ENCODE measurements around the gene PGBD2. TPM values are rescaled to one million over a fixed set of nuclear protein-coding genes. Genes with fewer than 3 reads are reported as not detected.

The PGBD2 gene
- total RNA-seq, 1 experiment from 2014 or later, result 7.0 TPM

DNA sequence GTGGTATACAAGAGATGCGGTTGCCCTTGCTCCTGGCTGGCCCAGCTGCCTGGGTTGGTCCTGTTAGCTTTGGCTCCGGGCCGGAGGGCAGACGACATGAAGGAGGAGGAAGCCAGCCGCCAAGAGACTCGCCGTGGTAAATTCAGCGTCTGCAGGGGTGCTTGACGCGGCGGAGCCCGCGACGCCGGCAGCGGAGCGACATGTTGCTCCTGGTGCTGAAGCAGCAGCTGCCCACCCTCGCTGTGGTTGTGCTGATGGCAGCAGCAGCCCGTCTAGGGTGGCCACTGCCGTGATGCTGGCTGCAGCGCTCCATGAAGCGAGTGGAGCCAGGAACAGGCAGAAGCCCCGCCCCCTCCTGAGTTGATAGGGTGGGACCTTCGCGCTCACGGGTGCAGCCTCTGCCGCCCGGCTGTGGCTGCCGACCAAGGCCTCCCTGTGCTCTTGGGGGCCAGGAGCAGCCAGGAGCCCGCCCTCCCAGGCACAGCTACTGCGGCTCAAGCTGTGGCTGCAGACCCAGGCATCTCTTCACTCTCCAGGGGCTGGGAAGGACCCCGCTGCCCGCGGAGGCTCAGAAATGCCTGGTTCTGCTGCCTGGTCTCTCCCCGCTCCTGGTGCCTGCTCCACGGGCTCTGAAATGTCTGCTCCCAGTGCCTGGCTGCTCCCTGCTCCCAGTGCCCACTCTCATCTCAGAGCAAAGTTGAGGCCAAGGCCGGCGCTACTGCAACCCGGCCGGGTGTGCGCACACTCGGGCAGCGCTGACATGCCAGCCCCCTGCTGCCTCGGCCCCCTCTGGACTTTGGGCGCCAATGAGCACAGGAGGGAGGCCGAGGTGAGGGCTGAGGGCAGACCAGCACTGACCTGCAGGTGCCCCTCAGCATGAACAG is 42.8 kb upstream of the PGBD2 start:
- H3K4me3 Mint-ChIP-seq (ENCODE audit: unreplicated experiment), result peak overlapping the region; percentile 67
- no peaks in the 10 kb centered on the region for H3K9me3 Mint-ChIP-seq (ENCODE audit: unreplicated experiment)
- peaks cover 14% of the 10 kb centered on the region for H3K36me3 Mint-ChIP-seq (ENCODE audit: insufficient read depth, unreplicated experiment)
- peaks cover 16% of the 10 kb centered on the region for H3K4me1 Mint-ChIP-seq (ENCODE audit: low read depth, unreplicated experiment)
- TF ChIP-seq, protein P1, sequence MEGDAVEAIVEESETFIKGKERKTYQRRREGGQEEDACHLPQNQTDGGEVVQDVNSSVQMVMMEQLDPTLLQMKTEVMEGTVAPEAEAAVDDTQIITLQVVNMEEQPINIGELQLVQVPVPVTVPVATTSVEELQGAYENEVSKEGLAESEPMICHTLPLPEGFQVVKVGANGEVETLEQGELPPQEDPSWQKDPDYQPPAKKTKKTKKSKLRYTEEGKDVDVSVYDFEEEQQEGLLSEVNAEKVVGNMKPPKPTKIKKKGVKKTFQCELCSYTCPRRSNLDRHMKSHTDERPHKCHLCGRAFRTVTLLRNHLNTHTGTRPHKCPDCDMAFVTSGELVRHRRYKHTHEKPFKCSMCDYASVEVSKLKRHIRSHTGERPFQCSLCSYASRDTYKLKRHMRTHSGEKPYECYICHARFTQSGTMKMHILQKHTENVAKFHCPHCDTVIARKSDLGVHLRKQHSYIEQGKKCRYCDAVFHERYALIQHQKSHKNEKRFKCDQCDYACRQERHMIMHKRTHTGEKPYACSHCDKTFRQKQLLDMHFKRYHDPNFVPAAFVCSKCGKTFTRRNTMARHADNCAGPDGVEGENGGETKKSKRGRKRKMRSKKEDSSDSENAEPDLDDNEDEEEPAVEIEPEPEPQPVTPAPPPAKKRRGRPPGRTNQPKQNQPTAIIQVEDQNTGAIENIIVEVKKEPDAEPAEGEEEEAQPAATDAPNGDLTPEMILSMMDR (IDR thresholded peaks at IDR 0.05; ENCODE audit: insufficient read depth in 1 of 2, low read depth in 1 of 2, low read length in 1 of 2, severe bottlenecking in 1 of 2, unreplicated experiment in 1 of 2), result no peak
- H3K27ac Mint-ChIP-seq (ENCODE audit: unreplicated experiment), result no peak overlapping the region
- no peaks in the 10 kb centered on the region for H3K27me3 Mint-ChIP-seq (ENCODE audit: insufficient read depth, unreplicated experiment)
- Histone ChIP-seq H3K4me1 (peaks cover 15% of the 10 kb centered on the region), H3K9me3 (no peaks in the 10 kb centered on the region), H3K36me3 (ENCODE audit: control insufficient read depth, insufficient read depth, low read length) (no peaks in the 10 kb centered on the region), H3K27me3 (replicated peaks; ENCODE audit: control insufficient read depth, insufficient read depth, low read length) (no peaks in the 10 kb centered on the region), H3K4me3 (ENCODE audit: low read depth, low read length) (peak overlapping the region; percentile 51)
- POLR2A ChIA-PET, result no interaction called here
- BruUV-seq (replicated peaks), result no TSS peak
- intact Hi-C loops (cut with micrococcal nuclease; ENCODE audit: unreplicated experiment), result loop anchor here (1.0 kb wide), 3 partner anchors 10 to 43 kb away; partner anchors contain the start of genes PGBD2 and ZNF672
- peak; percentile 81 to 84 for DNase-seq
- CTCF ChIA-PET, result no interaction called here

DNA sequence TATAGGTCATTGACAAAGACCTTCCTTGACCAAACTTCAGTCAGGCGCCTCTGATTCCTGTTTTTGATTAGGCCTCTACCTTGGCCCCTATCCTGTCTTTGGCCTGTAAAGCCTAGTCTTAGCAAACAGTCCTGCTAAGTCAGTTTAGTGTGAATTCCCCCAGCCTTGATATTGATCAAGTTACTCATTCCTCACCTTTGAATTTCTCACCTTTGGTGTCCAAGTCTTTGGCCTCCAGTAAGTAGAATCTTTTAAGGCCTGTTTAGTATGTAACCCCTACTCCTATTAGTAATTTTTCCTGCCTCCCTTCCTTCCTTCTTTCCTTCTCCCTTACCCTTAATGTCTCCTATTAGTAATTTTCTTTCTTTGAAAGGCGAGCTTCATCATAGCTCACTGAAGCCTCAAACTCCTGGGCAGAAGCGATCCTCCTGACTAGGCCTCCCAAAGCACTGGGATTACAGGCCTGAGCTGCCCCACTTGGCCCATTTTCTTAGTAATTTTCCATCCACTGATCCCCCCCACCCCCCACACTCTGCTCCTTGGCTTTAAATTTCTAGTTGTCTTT is 34.1 kb upstream of the PGBD2 start:
- no peak for DNase-seq
- Histone ChIP-seq H3K36me3 (ENCODE audit: control insufficient read depth, insufficient read depth, low read length) (no peaks in the 10 kb centered on the region), H3K4me1 (peaks cover 6% of the 10 kb centered on the region; the same call in 1 of the 2 replicates), H3K9me3 (no peaks in the 10 kb centered on the region), H3K4me3 (ENCODE audit: low read depth, low read length) (peak overlapping the region; percentile 12; the same call in 1 of the 2 replicates), H3K27me3 (replicated peaks; ENCODE audit: control insufficient read depth, insufficient read depth, low read length) (no peaks in the 10 kb centered on the region)
- TF ChIP-seq, protein P1 (IDR thresholded peaks at IDR 0.05; ENCODE audit: insufficient read depth in 1 of 2, low read depth in 1 of 2, low read length in 1 of 2, severe bottlenecking in 1 of 2, unreplicated experiment in 1 of 2), result no peak
- Mint-ChIP-seq H3K4me1 (ENCODE audit: low read depth, unreplicated experiment) (peaks cover 25% of the 10 kb centered on the region), H3K27me3 (ENCODE audit: insufficient read depth, unreplicated experiment) (peaks cover 4% of the 10 kb centered on the region), H3K27ac (ENCODE audit: unreplicated experiment) (peak overlapping the region; percentile 95), H3K9me3 (ENCODE audit: unreplicated experiment) (no peaks in the 10 kb centered on the region), H3K4me3 (ENCODE audit: unreplicated experiment) (peak overlapping the region; percentile 98), H3K36me3 (ENCODE audit: insufficient read depth, unreplicated experiment) (peaks cover 30% of the 10 kb centered on the region)
- BruUV-seq (replicated peaks), result no TSS peak
- ChIA-PET POLR2A (interaction anchor here (3.2 kb wide), 1 partner anchor 34 kb away, joined by 15 read pairs; the partner anchor contains the start of gene ZNF672), CTCF (no interaction called here)
- intact Hi-C loops (cut with micrococcal nuclease; ENCODE audit: unreplicated experiment), result no loop called here

DNA sequence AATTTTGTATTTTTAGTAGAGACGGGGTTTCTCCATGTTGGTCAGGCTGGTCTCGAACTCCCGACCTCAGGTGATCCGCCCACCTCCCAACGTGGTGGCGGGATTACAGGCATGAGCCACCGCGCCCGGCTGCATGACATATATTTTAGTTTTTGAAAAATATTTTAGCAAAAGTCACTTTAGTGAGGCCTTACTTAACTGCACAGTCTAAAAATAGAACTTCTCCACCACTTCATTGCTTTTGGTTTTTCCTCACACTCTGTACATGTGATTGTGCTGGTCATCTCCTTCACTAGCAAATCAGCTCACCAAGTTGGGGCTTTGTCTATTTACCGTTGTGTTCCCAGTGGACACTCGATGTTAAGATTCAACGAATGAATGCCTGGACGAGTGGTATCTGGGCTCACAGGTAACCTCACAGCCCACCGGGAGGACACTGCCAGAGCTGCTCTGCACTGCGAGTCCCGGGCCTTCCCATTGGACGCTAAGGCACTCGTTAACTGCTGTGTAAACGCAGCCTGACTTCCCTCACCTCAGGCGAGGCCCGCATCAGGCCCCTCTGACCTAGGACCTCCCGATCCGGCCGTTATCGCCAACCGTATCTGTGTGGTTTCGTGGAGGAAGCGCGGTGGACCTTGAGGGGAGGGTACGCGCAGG is 33.2 kb upstream of the PGBD2 start:
- no peaks in the 10 kb centered on the region for H3K9me3 ChIP-seq
- no TSS peak for BruUV-seq (replicated peaks)
- H3K36me3 ChIP-seq (ENCODE audit: control insufficient read depth, insufficient read depth, low read length), result no peaks in the 10 kb centered on the region
- no peaks in the 10 kb centered on the region for H3K9me3 Mint-ChIP-seq (ENCODE audit: unreplicated experiment)
- intact Hi-C loops (cut with micrococcal nuclease; ENCODE audit: unreplicated experiment), result loop anchor here (1.0 kb wide), 4 partner anchors 10 to 47 kb away; no protein-coding TSS in a partner anchor
- H3K36me3 Mint-ChIP-seq (ENCODE audit: insufficient read depth, unreplicated experiment), result peaks cover 30% of the 10 kb centered on the region
- no peaks in the 10 kb centered on the region for H3K27me3 ChIP-seq (replicated peaks; ENCODE audit: control insufficient read depth, insufficient read depth, low read length)
- peaks cover 4% of the 10 kb centered on the region for H3K27me3 Mint-ChIP-seq (ENCODE audit: insufficient read depth, unreplicated experiment)
- peak overlapping the region; percentile 98 for H3K4me3 Mint-ChIP-seq (ENCODE audit: unreplicated experiment)
- peak overlapping the region; percentile 40 for H3K4me3 ChIP-seq (ENCODE audit: low read depth, low read length)
- H3K27ac Mint-ChIP-seq (ENCODE audit: unreplicated experiment), result peak overlapping the region; percentile 95
- TF ChIP-seq, protein P1 (IDR thresholded peaks at IDR 0.05; ENCODE audit: insufficient read depth in 1 of 2, low read depth in 1 of 2, low read length in 1 of 2, severe bottlenecking in 1 of 2, unreplicated experiment in 1 of 2), result no peak
- POLR2A ChIA-PET, result interaction anchor here (0.6 to 3.2 kb wide), 6 partner anchors 14 to 47 kb away, joined by 3 to 15 read pairs (median 5); partner anchors contain the start of genes PGBD2, SH3BP5L, ZNF672 and ZNF692
- peak; percentile 78 to 88 for DNase-seq
- peaks cover 6% of the 10 kb centered on the region; the same call in 1 of the 2 replicates for H3K4me1 ChIP-seq
- H3K4me1 Mint-ChIP-seq (ENCODE audit: low read depth, unreplicated experiment), result peaks cover 25% of the 10 kb centered on the region
- CTCF ChIA-PET, result interaction anchor here (1.3 to 2.5 kb wide), 2 partner anchors 14 to 47 kb away, joined by 4 to 19 read pairs; partner anchors contain the start of genes SH3BP5L and ZNF692
